ENCODE measurements around the gene HBM. TPM values are rescaled to one million over a fixed set of nuclear protein-coding genes. Genes with fewer than 3 reads are reported as not detected.
A peak's percentile ranks its signal among the peaks of the same experiment; 100 is the strongest.

HBM gene
- total and polyA plus RNA-seq, 9 donors = 0.78 to 0.92 TPM; not detected in 7

GRCh38 chr16:133716-134115, 32.1 kb upstream of the HBM start:
- no peaks in the 10 kb centered on the region for H3K9me3 ChIP-seq
- WGBS, 3 donors = 33 to 53% (median 51%) methylated on average over 2 of the region's 2 CpGs
- H3K27me3 ChIP-seq = no peaks in the 10 kb centered on the region
- H3K36me3 ChIP-seq = no peaks in the 10 kb centered on the region
- intact Hi-C loops (cut with DNase I) = no loop called here
- H3K27ac ChIP-seq = no peak overlapping the region
- TF ChIP-seq POLR2A (IDR thresholded peaks at IDR 0.05) (no peak), CTCF (IDR thresholded peaks at IDR 0.05) (no peak), EP300 (IDR thresholded peaks at IDR 0.05) (no peak)
- H3K4me1 ChIP-seq (ENCODE audit: insufficient read depth) = peaks cover 10% of the 10 kb centered on the region
- no peak overlapping the region for H3K4me3 ChIP-seq
- no peak for DNase-seq

- 0 to 1% (median 0%) methylated on average over 14 to 30 of the region's 30 CpGs for WGBS, 3 donors
- peak overlapping the region; percentile 22 to 58 for H3K27ac ChIP-seq
- H3K4me3 ChIP-seq = peak overlapping the region; percentile 58
- H3K27me3 ChIP-seq = no peaks in the 10 kb centered on the region
- no peak for TF ChIP-seq POLR2A (IDR thresholded peaks at IDR 0.05)
- no peak for TF ChIP-seq CTCF (IDR thresholded peaks at IDR 0.05)
- TF ChIP-seq EP300 (IDR thresholded peaks at IDR 0.05) = no peak
- DNase-seq = peak; percentile 24 to 66 (median 60)
- intact Hi-C loops (cut with DNase I) = no loop called here
- H3K4me1 ChIP-seq (ENCODE audit: insufficient read depth) = peaks cover 9% of the 10 kb centered on the region
- no peaks in the 10 kb centered on the region for H3K9me3 ChIP-seq
- no peaks in the 10 kb centered on the region for H3K36me3 ChIP-seq
Observed at GRCh38 chr16:138049-138417, 27.7 kb upstream of the HBM start.

GRCh38 chr16:140175-140857, 25.5 kb upstream of the HBM start:
- Histone ChIP-seq H3K27ac (no peak overlapping the region), H3K27me3 (no peaks in the 10 kb centered on the region), H3K4me1 (ENCODE audit: insufficient read depth) (peaks cover 3% of the 10 kb centered on the region), H3K36me3 (no peaks in the 10 kb centered on the region), H3K9me3 (no peaks in the 10 kb centered on the region), H3K4me3 (no peak overlapping the region)
- no peak for DNase-seq
- WGBS, 3 donors = 46 to 62% (median 56%) methylated on average over 10 of the region's 10 CpGs
- intact Hi-C loops (cut with DNase I) = no loop called here
- TF ChIP-seq EP300 (IDR thresholded peaks at IDR 0.05) (no peak), CTCF (IDR thresholded peaks at IDR 0.05) (no peak), POLR2A (IDR thresholded peaks at IDR 0.05) (no peak)

- intact Hi-C loops (cut with DNase I) = no loop called here
- H3K9me3 ChIP-seq = no peaks in the 10 kb centered on the region
- no peaks in the 10 kb centered on the region for H3K36me3 ChIP-seq
- TF ChIP-seq EP300 (IDR thresholded peaks at IDR 0.05) = no peak
- no peak for TF ChIP-seq POLR2A (IDR thresholded peaks at IDR 0.05)
- no peak for TF ChIP-seq CTCF (IDR thresholded peaks at IDR 0.05)
- H3K27me3 ChIP-seq = no peaks in the 10 kb centered on the region
- WGBS, 3 donors = 74 to 79% (median 75%) methylated on average over 12 of the region's 12 CpGs
- DNase-seq = no peak
- H3K4me3 ChIP-seq = no peak overlapping the region
- H3K4me1 ChIP-seq (ENCODE audit: insufficient read depth) = peaks cover 1% of the 10 kb centered on the region
- no peak overlapping the region for H3K27ac ChIP-seq
Observed at GRCh38 chr16:142405-142967, 23.3 kb upstream of the HBM start.
